GM12892 (cell line): ENCODE results near the gene REV1.

Source experiments
- POLR2A ChIP-seq: IDR thresholded peaks from 2 replicates; pipeline ENCODE4 v1.6.1; 2011; ENCODE audit warnings: low read depth, low read length, control low read depth
- POLR2AphosphoS5 ChIP-seq: IDR thresholded peaks from 2 replicates; pipeline ENCODE4 v1.6.1; 2011; ENCODE audit warnings: low read depth, low read length, control low read depth
- TAF1 ChIP-seq: IDR thresholded peaks from 2 replicates; pipeline ENCODE4 v1.6.1; 2011; ENCODE audit warnings: low read depth, mild to moderate bottlenecking, control low read depth, low read length, borderline replicate concordance

DNA sequence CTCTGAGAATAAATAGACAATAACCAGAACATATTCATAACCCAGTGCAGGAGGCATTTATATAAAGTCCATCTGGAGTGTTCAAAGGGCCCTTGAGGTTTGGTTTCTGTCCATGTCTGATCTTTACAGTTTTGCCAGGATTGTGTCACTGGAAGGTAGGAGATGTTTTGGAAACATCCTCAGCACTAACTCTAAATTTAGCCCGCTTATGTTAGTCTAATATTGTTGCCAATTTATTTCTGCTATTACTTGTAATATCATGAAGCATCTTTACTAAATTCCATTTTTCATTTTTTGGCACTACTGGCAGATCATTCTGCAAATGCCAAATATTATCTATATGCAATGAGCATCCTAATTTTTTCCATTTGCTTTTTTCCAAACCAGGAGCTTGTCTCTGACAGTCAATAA is 22.4 kb upstream of the REV1 start:
- TF ChIP-seq TAF1 (no peak), POLR2AphosphoS5 (no peak), POLR2A (no peak)
